H1 (cell line): ENCODE data around the gene PBX1. TPM values are rescaled to one million over a fixed set of nuclear protein-coding genes. Genes with fewer than 3 reads are reported as not detected.
"Not testable (repeated sequence)": the region's sequence is repeated elsewhere in the genome, so short reads cannot be mapped to it uniquely, and the experiment has no call there.

Experiments used
- CTCF ChIA-PET: fragments of 300-600 bp; sonication (Branson Sonifier 250); formaldehyde crosslinking; loops from one replicate; lab custom pipeline; 2021; ENCODE audit not compliant: partially characterized antibody; lab: Charles Lee
- POLR2A ChIA-PET: fragments of 300-600 bp; sonication (Branson Sonifier 250); formaldehyde crosslinking; loops from one replicate; lab custom pipeline; 2021; ENCODE audit warnings: inconsistent platforms; ENCODE audit not compliant: partially characterized antibody; lab: Charles Lee
- DNase-seq, 2 experiments: peaks; one replicate each; pipeline versions ENCODE4 v3.0.0 to v3.0.0-alpha.2; 2010 to 2022; ENCODE audit warnings: low spot score in 2 of 2, low read depth in 1 of 2, mixed read lengths in 1 of 2
- FAIRE-seq: peaks from 2 replicates; lab custom pipeline; 2011; peaks lifted over from hg19 to GRCh38; lab: Jason Lieb, UNC
- H2AFZ ChIP-seq: 2 replicates; pipeline ENCODE4 v1.8.1; 2012; ENCODE audit warnings: low read length, inconsistent platforms
- H2AK5ac ChIP-seq: 2 replicates; pipeline ENCODE4 v1.6.1; 2013; ENCODE audit warnings: low read depth, low read length
- H2BK120ac ChIP-seq: replicated peaks from 2 replicates; pipeline ENCODE3; 2013; ENCODE audit warnings: low read depth, low read length, inconsistent platforms
- H2BK12ac ChIP-seq: 2 replicates; pipeline ENCODE4 v1.6.1; 2013; ENCODE audit warnings: low read depth, low read length
- H2BK15ac ChIP-seq: 2 replicates; pipeline ENCODE4 v1.6.1; 2013; ENCODE audit warnings: low read length
- H2BK20ac ChIP-seq: 2 replicates; pipeline ENCODE4 v1.6.1; 2013; ENCODE audit warnings: low read length
- H2BK5ac ChIP-seq: 2 replicates; pipeline ENCODE4 v1.6.1; 2013; ENCODE audit warnings: low read depth, low read length
- H3K14ac ChIP-seq: 2 replicates; pipeline ENCODE4 v1.6.1; 2013; ENCODE audit warnings: inconsistent platforms; ENCODE audit not compliant: insufficient read length
- H3K18ac ChIP-seq: 2 replicates; pipeline ENCODE4 v1.6.1; 2013; ENCODE audit warnings: low read length; ENCODE audit errors: extremely low read depth
- H3K23ac ChIP-seq: 2 replicates; pipeline ENCODE4 v1.6.1; 2013; ENCODE audit warnings: inconsistent platforms; ENCODE audit not compliant: insufficient read length
- H3K23me2 ChIP-seq: 2 replicates; pipeline ENCODE4 v1.6.1; 2013; ENCODE audit warnings: low read depth, low read length
- H3K27ac ChIP-seq: 2 replicates; pipeline ENCODE4 v1.6.1; 2011; ENCODE audit warnings: low read depth, low read length, inconsistent platforms
- H3K27me3 ChIP-seq, 4 experiments: replicated peaks in 1 of 4; 1 replicate in 1 of 4; 2 replicates in 3 of 4; pipeline versions ENCODE4 v1.6.1 to v1.8.1; 2011 to 2013; ENCODE audit warnings: low read length in 3 of 4, mild to moderate bottlenecking in 3 of 4, inconsistent platforms in 2 of 4, mixed read lengths in 2 of 4, moderate library complexity in 1 of 4; ENCODE audit not compliant: control insufficient read depth in 3 of 4, insufficient read depth in 3 of 4; ENCODE audit errors: extremely low read depth in 1 of 4
- H3K36me3 ChIP-seq, 4 experiments: 2 replicates each; pipeline versions ENCODE4 v1.6.1 to v1.8.1; 2011 to 2013; ENCODE audit warnings: mild to moderate bottlenecking in 4 of 4, low read length in 3 of 4, moderate library complexity in 2 of 4, control low read depth in 1 of 4, inconsistent platforms in 1 of 4; ENCODE audit not compliant: insufficient read depth in 4 of 4, control insufficient read depth in 2 of 4
- H3K4ac ChIP-seq: replicated peaks from 2 replicates; pipeline ENCODE3; 2013; ENCODE audit warnings: low read length, low read depth, mixed read lengths, inconsistent platforms; ENCODE audit not compliant: insufficient read length
- H3K4me1 ChIP-seq, 4 experiments: replicated peaks in 1 of 4; 1 replicate in 1 of 4; 2 replicates in 3 of 4; pipeline versions ENCODE4 v1.6.1 to v1.8.1; 2011 to 2013; ENCODE audit warnings: low read length in 3 of 4, inconsistent platforms in 2 of 4, mixed read lengths in 1 of 4; ENCODE audit not compliant: insufficient read depth in 4 of 4, control insufficient read depth in 3 of 4
- H3K4me2 ChIP-seq, 2 experiments: 2 replicates each; pipeline versions ENCODE4 v1.6.1 to v1.8.1; 2011 to 2013; ENCODE audit warnings: low read depth in 2 of 2, low read length in 2 of 2, control low read depth in 1 of 2, inconsistent platforms in 1 of 2, mild to moderate bottlenecking in 1 of 2; ENCODE audit not compliant: insufficient read depth in 1 of 2
- H3K4me3 ChIP-seq, 4 experiments: fragments of 200-600, 300-600 bp in 1 of 4; sonication (generic), shearing (Covaris generic), sonication (Bioruptor Twin) in 1 of 4; 2 replicates each; pipeline versions ENCODE4 v1.5.1 to v1.8.1; 2011 to 2016; ENCODE audit warnings: low read length in 4 of 4, low read depth in 3 of 4, control low read depth in 2 of 4, inconsistent platforms in 2 of 4, mild to moderate bottlenecking in 2 of 4, mixed read lengths in 1 of 4, moderate library complexity in 1 of 4; ENCODE audit not compliant: insufficient read depth in 2 of 4; ENCODE audit errors: extremely low read depth in 1 of 4
- H3K56ac ChIP-seq: replicated peaks from 2 replicates; pipeline ENCODE3; 2013; ENCODE audit warnings: low read depth, mild to moderate bottlenecking, mixed read lengths, low read length, inconsistent platforms; ENCODE audit not compliant: insufficient read length
- H3K79me1 ChIP-seq: 2 replicates; pipeline ENCODE4 v1.6.1; 2013; ENCODE audit warnings: low read depth, low read length, control low read depth
- H3K79me2 ChIP-seq, 2 experiments: 2 replicates each; pipeline versions ENCODE4 v1.6.1 to v1.8.1; 2012 to 2013; ENCODE audit warnings: low read length in 2 of 2, mild to moderate bottlenecking in 2 of 2, inconsistent platforms in 1 of 2; ENCODE audit not compliant: insufficient read depth in 2 of 2, control insufficient read depth in 1 of 2
- H3K9ac ChIP-seq, 4 experiments: replicated peaks in 1 of 4; 1 replicate in 1 of 4; 2 replicates in 3 of 4; pipeline versions ENCODE4 v1.6.1 to v1.8.1; 2011 to 2013; ENCODE audit warnings: low read depth in 3 of 4, low read length in 3 of 4, control low read depth in 2 of 4, mild to moderate bottlenecking in 2 of 4, moderate library complexity in 2 of 4, inconsistent platforms in 1 of 4; ENCODE audit errors: extremely low read depth in 1 of 4
- H3K9me3 ChIP-seq, 2 experiments: 2 replicates each; pipeline versions ENCODE4 v1.6.1 to v1.8.1; 2012 to 2013; ENCODE audit warnings: mild to moderate bottlenecking in 2 of 2, moderate library complexity in 2 of 2, control low read depth in 1 of 2, inconsistent platforms in 1 of 2, low read depth in 1 of 2, low read length in 1 of 2, mixed read lengths in 1 of 2; ENCODE audit not compliant: insufficient read depth in 2 of 2
- H4K20me1 ChIP-seq, 2 experiments: replicated peaks in 1 of 2; 2 replicates each; pipeline versions ENCODE3 to v1.8.1; 2011 to 2013; ENCODE audit warnings: inconsistent platforms in 2 of 2, low read length in 2 of 2, mild to moderate bottlenecking in 1 of 2; ENCODE audit not compliant: insufficient read depth in 2 of 2, control insufficient read depth in 1 of 2
- H4K5ac ChIP-seq: 2 replicates; pipeline ENCODE4 v1.6.1; 2013; ENCODE audit warnings: low read length, low read depth, mixed read lengths, inconsistent platforms; ENCODE audit not compliant: insufficient read length
- H4K8ac ChIP-seq: 2 replicates; pipeline ENCODE4 v1.8.0; 2013; ENCODE audit warnings: mild to moderate bottlenecking, moderate library complexity, low read length, inconsistent platforms; ENCODE audit not compliant: insufficient read depth; ENCODE audit errors: extremely low read depth
- H4K91ac ChIP-seq: replicated peaks from 2 replicates; pipeline ENCODE3; 2013; ENCODE audit warnings: low read length, mixed read lengths, inconsistent platforms; ENCODE audit not compliant: insufficient read length
- WGBS, 2 experiments: shearing (Covaris generic) in 1 of 2; methylation state at CpG; one replicate each; pipeline versions ENCODE4 v1.1.6 to v1.1.7; 2013 to 2015; ENCODE audit warnings: low lambda C conversion rate in 2 of 2, mixed read lengths in 2 of 2, inconsistent platforms in 1 of 2, low coverage in 1 of 2, missing lambda C conversion rate in 1 of 2; ENCODE audit not compliant: insufficient replicate concordance in 2 of 2, insufficient coverage in 1 of 2, insufficient read length in 1 of 2; ENCODE audit errors: extremely low coverage in 1 of 2, missing lambda C conversion rate in 1 of 2; 5-methylcytosine and 5-hydroxymethylcytosine counted together
- polyA plus RNA-seq, 7 experiments: library from polyadenylated mRNA; depleted of rRNA in 3 of 7; stranded (reverse) in 5 of 7; unstranded in 2 of 7; fragments of >200 nt in 5 of 7; fragments of 200-250 nt in 2 of 7; gene quantifications; 1 replicate in 5 of 7; 2 replicates in 1 of 7; 4 replicates in 1 of 7; pipeline versions ENCODE4 v1.2.1 to v1.2.3, GENCODE V29; 2011 to 2013; ENCODE audit warnings: missing spikeins in 2 of 7, mixed read lengths in 2 of 7
- total RNA-seq: library from RNA; stranded (reverse); fragmentation: NEBNext Ultra II Directional; extraction: Animal tissue kit (Norgen Biotek cat#: 25700); gene quantifications from 2 replicates; pipeline ENCODE4 v1.2.1, GENCODE V29; 2021

Gene PBX1
- total and polyA plus RNA-seq, 2 of the 8 experiments (the other 6 are each of a cell fraction or from before 2014, with no cell fraction given) = 87.4 to 124 TPM

- CTCF ChIA-PET, H3K9me3 ChIP-seq, H3K79me1 ChIP-seq, H3K56ac ChIP-seq, H4K5ac ChIP-seq, H2BK20ac ChIP-seq, H3K23me2 ChIP-seq, H3K14ac ChIP-seq, H2BK120ac ChIP-seq, FAIRE-seq, H3K4me1 ChIP-seq, H3K9ac ChIP-seq, H4K8ac ChIP-seq, H3K4me3 ChIP-seq, H3K23ac ChIP-seq, H2AK5ac ChIP-seq, H4K20me1 ChIP-seq, H2BK12ac ChIP-seq, H3K18ac ChIP-seq, H2BK15ac ChIP-seq, H3K4ac ChIP-seq, H3K79me2 ChIP-seq, H3K4me2 ChIP-seq, DNase-seq, H4K91ac ChIP-seq, H3K27ac ChIP-seq, POLR2A ChIA-PET, H2AFZ ChIP-seq, H3K27me3 ChIP-seq, H3K36me3 ChIP-seq, H2BK5ac ChIP-seq: not testable (repeated sequence)
- WGBS, 2 experiments = 87% methylated on average over 8 of the region's 8 CpGs; no CpG with 5 or more reads in 1 of the 2 experiments
Observed at GRCh38 chr1:164552463-164552988, 6.5 kb upstream of the PBX1 start.
